Adrenal gland (tissue), 12 donors: Measurements from ENCODE around the gene CCDC136. TPM values are rescaled to one million over a fixed set of nuclear protein-coding genes. Genes with fewer than 3 reads are reported as not detected.

ENCODE experiments used
- DNase-seq, 7 donors: peaks; one replicate each; pipeline ENCODE4 v3.0.0-alpha.2; 2019 to 2020
- H3K27ac ChIP-seq, 5 donors: fragments of 200-600 bp; sonication (generic) in 4 of 5; 1 replicate in 3 of 5; 2 replicates in 2 of 5; pipeline versions ENCODE4 v1.5.1 to v1.8.0; 2016 to 2020; ENCODE audit warnings: mild to moderate bottlenecking in 1 of 5
- H3K27me3 ChIP-seq: fragments of 200-600 bp; 2 replicates; pipeline ENCODE4 v1.8.0; 2021
- H3K36me3 ChIP-seq, 2 donors: fragments of 200-600 bp; replicated peaks in 1 of 2; 1 replicate in 1 of 2; 2 replicates in 1 of 2; pipeline versions ENCODE4 v1.5.1 to v1.8.0; 2018 to 2022
- H3K4me1 ChIP-seq, 2 donors: fragments of 200-600 bp; replicated peaks in 1 of 2; 1 replicate in 1 of 2; 2 replicates in 1 of 2; pipeline versions ENCODE4 v1.5.1 to v1.8.0; 2018 to 2021
- H3K4me3 ChIP-seq, 4 donors: fragments of 200-600 bp; sonication (generic) in 3 of 4; one replicate each; pipeline ENCODE4 v1.5.1; 2016 to 2018
- H3K9me3 ChIP-seq, 3 donors: fragments of 200-600 bp; sonication (generic) in 1 of 3; replicated peaks in 1 of 3; 1 replicate in 2 of 3; 2 replicates in 1 of 3; pipeline versions ENCODE4 v1.5.1 to v1.8.0; 2016 to 2021
- POLR2A ChIP-seq, 2 donors: fragments of 450-650 bp; IDR thresholded peaks; one replicate each; pipeline ENCODE4 v1.6.1; 2017; ENCODE audit warnings: antibody characterized with exemption in 2 of 2, mild to moderate bottlenecking in 2 of 2, moderate library complexity in 1 of 2
- WGBS, 4 donors: extraction: QIAGEN DNeasy Blood & Tissue Kit in 2 of 4; methylation state at CpG; one replicate each; pipeline versions ENCODE4 v1.1.5 to v1.1.7; 2013 to 2017; 5-methylcytosine and 5-hydroxymethylcytosine counted together
- intact Hi-C, 2 donors: fragments of 100-400 bp; cut with DNase I; formaldehyde crosslinking; loops; one replicate each; pipeline versions ENCODE4 v1.14.1 to v1.15.0; 2022 to 2023
- polyA plus RNA-seq, 3 donors: library from polyadenylated mRNA; stranded (reverse); fragments of 200-250 nt in 2 of 3; fragments of 350-450 nt in 1 of 3; fragmentation: Illumina TruSeq in 1 of 3; extraction: RNeasy Lipid Tissue Mini Kit (QIAGEN cat#74804) in 1 of 3; gene quantifications; one replicate each; pipeline ENCODE4 v1.2.3, GENCODE V29; 2013 to 2014
- small RNA-seq, 2 donors: library from RNA; depleted of rRNA; stranded (forward); fragments of <200 nt; gene quantifications; one replicate each; pipeline ENCODE3, GENCODE V24; 2016
- total RNA-seq, 9 donors: library from RNA; depleted of rRNA in 4 of 9; stranded (reverse); fragments of >200 nt in 4 of 9; fragments of 120-200 nt in 1 of 9; fragmentation: NEBNext Ultra II Directional in 1 of 9; extraction: Animal tissue kit (Norgen Biotek cat#: 25700) in 1 of 9; gene quantifications; one replicate each; pipeline versions ENCODE4 v1.1.0 to v1.2.4, GENCODE V29; 2013 to 2023
- TF ChIP-seq, protein P1 (sequence below), 6 experiments: fragments of 450-650 bp in 4 of 6; fragments of 200-600 bp in 2 of 6; sonication (generic) in 1 of 6; IDR thresholded peaks; 1 replicate in 5 of 6; 2 replicates in 1 of 6; pipeline versions ENCODE4 v1.5.1 to v1.8.0; 2016 to 2021; ENCODE audit warnings: antibody characterized with exemption in 6 of 6, mild to moderate bottlenecking in 2 of 6, moderate library complexity in 1 of 6
- donor health status: healthy with polysubstance abuse.
- donor health status: Bipolar disorder and iron deficiency.
- donor health status: DM: yes; HTN: yes; CAD: no.
- donor health status: DM: no; HTN: no; CAD: no.
- donor health status: DM: no; HTN: no; CAD: no.
- donor health status: DM: yes; HTN: yes; CAD: no.

The CCDC136 gene
- total and polyA plus RNA-seq, 12 donors, result 0.35 to 10.9 (median 4.0) TPM

DNA sequence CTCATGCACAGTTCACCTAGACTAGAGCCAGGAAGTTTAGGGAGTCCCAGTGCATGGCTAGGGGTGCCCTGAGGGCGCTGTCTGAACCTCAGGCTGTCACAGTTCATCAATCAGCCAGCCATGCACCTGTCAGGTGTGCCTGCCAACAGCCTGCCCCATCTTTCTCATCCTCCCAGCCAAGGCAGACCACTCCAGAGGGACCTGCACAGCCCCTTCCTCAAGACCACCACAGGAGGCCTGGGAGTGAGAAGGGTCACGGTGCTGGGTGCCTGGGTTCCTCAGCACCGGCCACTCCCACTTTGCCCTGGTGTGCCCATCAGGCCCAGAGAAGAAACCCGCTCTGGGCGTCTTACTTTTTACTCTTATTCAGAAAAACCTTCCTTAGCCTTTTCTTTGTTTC is 79.3 kb downstream of the CCDC136 start:
- Histone ChIP-seq H3K27ac (no peak overlapping the region), H3K27me3 (peaks cover 5% of the 10 kb centered on the region), H3K9me3 (no peaks in the 10 kb centered on the region), H3K4me1 (peaks cover 14 to 16% of the 10 kb centered on the region in 2 donors), H3K4me3 (no peak overlapping the region), H3K36me3 (peaks cover 0 to 2% of the 10 kb centered on the region in 2 donors)
- TF ChIP-seq, protein P1, sequence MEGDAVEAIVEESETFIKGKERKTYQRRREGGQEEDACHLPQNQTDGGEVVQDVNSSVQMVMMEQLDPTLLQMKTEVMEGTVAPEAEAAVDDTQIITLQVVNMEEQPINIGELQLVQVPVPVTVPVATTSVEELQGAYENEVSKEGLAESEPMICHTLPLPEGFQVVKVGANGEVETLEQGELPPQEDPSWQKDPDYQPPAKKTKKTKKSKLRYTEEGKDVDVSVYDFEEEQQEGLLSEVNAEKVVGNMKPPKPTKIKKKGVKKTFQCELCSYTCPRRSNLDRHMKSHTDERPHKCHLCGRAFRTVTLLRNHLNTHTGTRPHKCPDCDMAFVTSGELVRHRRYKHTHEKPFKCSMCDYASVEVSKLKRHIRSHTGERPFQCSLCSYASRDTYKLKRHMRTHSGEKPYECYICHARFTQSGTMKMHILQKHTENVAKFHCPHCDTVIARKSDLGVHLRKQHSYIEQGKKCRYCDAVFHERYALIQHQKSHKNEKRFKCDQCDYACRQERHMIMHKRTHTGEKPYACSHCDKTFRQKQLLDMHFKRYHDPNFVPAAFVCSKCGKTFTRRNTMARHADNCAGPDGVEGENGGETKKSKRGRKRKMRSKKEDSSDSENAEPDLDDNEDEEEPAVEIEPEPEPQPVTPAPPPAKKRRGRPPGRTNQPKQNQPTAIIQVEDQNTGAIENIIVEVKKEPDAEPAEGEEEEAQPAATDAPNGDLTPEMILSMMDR (IDR thresholded peaks at IDR 0.05), result no peak
- no peak for TF ChIP-seq POLR2A (IDR thresholded peaks at IDR 0.05)
- 93 to 98% (median 96%) methylated on average over 4 to 5 of the region's 5 CpGs for WGBS, 4 donors
- intact Hi-C loops, result no loop called here
- DNase-seq, result no peak

Small RNA genes lying within 50 kb of the gene (small RNA-seq; reads per million reads assigned to genes)
- gene RN7SL81P, result 0 to 0.08 reads per million in 2 donors

Other genes starting within 250 kb of the CCDC136 start
- gene GARIN1A, start 119.7 kb upstream of the CCDC136 start, total RNA-seq, result 1 to 10 TPM in 7 of 9 donors, under 1 TPM in 2; 0.28 to 3.8 (median 2.0) TPM
- gene GARIN1A, start 119.7 kb upstream of the CCDC136 start, polyA plus RNA-seq, result 1 to 10 TPM; 2.1 to 6.4 (median 4.8) TPM
- 100 to 1,000 TPM in 3 of 9 donors, 10 to 100 TPM in 6; 56.7 to 153 (median 87.6) TPM for gene CALU, start 52.6 kb upstream of the CCDC136 start, total RNA-seq
- gene CALU, start 52.6 kb upstream of the CCDC136 start, polyA plus RNA-seq, result 100 to 1,000 TPM in 1 of 3 donors, 10 to 100 TPM in 2; 16.0 to 199 (median 27.1) TPM
- gene OPN1SW, start 16.2 kb upstream of the CCDC136 start, total RNA-seq, result not detected
- gene OPN1SW, start 16.2 kb upstream of the CCDC136 start, polyA plus RNA-seq, result not detected
- 1 to 10 TPM in 8 of 9 donors, under 1 TPM in 1; 0.90 to 7.3 (median 2.7) TPM for gene FLNC, start 38.4 kb downstream of the CCDC136 start, total RNA-seq
- gene FLNC, start 38.4 kb downstream of the CCDC136 start, polyA plus RNA-seq, result 1 to 10 TPM in 2 of 3 donors, under 1 TPM in 1; 0.66 to 2.3 (median 1.8) TPM
- gene ATP6V1F, start 70.9 kb downstream of the CCDC136 start, total RNA-seq, result 100 to 1,000 TPM in 8 of 9 donors, 10 to 100 TPM in 1; 94.6 to 215 (median 157) TPM
- 100 to 1,000 TPM; 200 to 334 (median 226) TPM for gene ATP6V1F, start 70.9 kb downstream of the CCDC136 start, polyA plus RNA-seq
- gene KCP, start 118.7 kb downstream of the CCDC136 start, total RNA-seq, result under 1 TPM in 7 of 9 donors, not detected in 2; 0.11 to 0.55 (median 0.29) TPM
- gene KCP, start 118.7 kb downstream of the CCDC136 start, polyA plus RNA-seq, result 1 to 10 TPM in 1 of 3 donors, under 1 TPM in 1, not detected in 1; 0.37 to 8.0 TPM
- gene IRF5, start 146.0 kb downstream of the CCDC136 start, total RNA-seq, result 10 to 100 TPM in 6 of 9 donors, 1 to 10 TPM in 2, under 1 TPM in 1; 0.83 to 25.9 (median 11.2) TPM
- 10 to 100 TPM in 1 of 3 donors, 1 to 10 TPM in 2; 1.9 to 16.7 (median 8.1) TPM for gene IRF5, start 146.0 kb downstream of the CCDC136 start, polyA plus RNA-seq